NCI-H446 treated with DMSO at 0.1 percent for 48 hours (cell line): ENCODE results near the gene NF1.
"Not testable (repeated sequence)": the region's sequence is repeated elsewhere in the genome, so short reads cannot be mapped to it uniquely, and the experiment has no call there.

ENCODE experiments used
- DNase-seq: peaks from one replicate; lab custom pipeline; 2025; lab: John Stamatoyannopoulos, UW

NF1 gene

GRCh38 chr17:31260151-31260550, 165.4 kb downstream of the NF1 start:
- no peak for DNase-seq

GRCh38 chr17:31261601-31262000, 166.8 kb downstream of the NF1 start:
- no peak for DNase-seq

GRCh38 chr17:31262923-31263322, 168.1 kb downstream of the NF1 start:
- not testable (repeated sequence) for DNase-seq

GRCh38 chr17:31266042-31266441, 171.3 kb downstream of the NF1 start:
- no peak for DNase-seq

GRCh38 chr17:31269036-31269577, 174.3 kb downstream of the NF1 start:
- DNase-seq: no peak

- DNase-seq: no peak
These were observed 174.8 kb downstream of the NF1 start for GRCh38 chr17:31269578-31269983.

GRCh38 chr17:31272236-31272635, 177.5 kb downstream of the NF1 start:
- DNase-seq: no peak

GRCh38 chr17:31272803-31273202, 178.0 kb downstream of the NF1 start:
- DNase-seq: no peak

GRCh38 chr17:31273516-31273915, 178.7 kb downstream of the NF1 start:
- DNase-seq: no peak

GRCh38 chr17:31274252-31274651, 179.5 kb downstream of the NF1 start:
- no peak for DNase-seq

- DNase-seq: no peak
These were observed 180.3 kb downstream of the NF1 start for GRCh38 chr17:31275116-31275515.

- DNase-seq: no peak
These were observed 184.6 kb downstream of the NF1 start for GRCh38 chr17:31279401-31279800.

- no peak for DNase-seq
These were observed 186.3 kb downstream of the NF1 start for GRCh38 chr17:31281061-31281460.

GRCh38 chr17:31283841-31284240, 189.1 kb downstream of the NF1 start:
- no peak for DNase-seq

- no peak for DNase-seq
These were observed 191.8 kb downstream of the NF1 start for GRCh38 chr17:31286587-31286986.

- DNase-seq: not testable (repeated sequence)
These were observed 193.2 kb downstream of the NF1 start for GRCh38 chr17:31287932-31288331.

- no peak for DNase-seq
These were observed 195.0 kb downstream of the NF1 start for GRCh38 chr17:31289790-31290189.

- no peak for DNase-seq
These were observed 197.0 kb downstream of the NF1 start for GRCh38 chr17:31291820-31292219.

- no peak for DNase-seq
These were observed 198.8 kb downstream of the NF1 start for GRCh38 chr17:31293581-31293980.

GRCh38 chr17:31294231-31294630, 199.5 kb downstream of the NF1 start:
- no peak for DNase-seq

GRCh38 chr17:31294820-31295488, 200.2 kb downstream of the NF1 start:
- no peak for DNase-seq

GRCh38 chr17:31295489-31295871, 200.7 kb downstream of the NF1 start:
- no peak for DNase-seq

- no peak for DNase-seq
These were observed 201.4 kb downstream of the NF1 start for GRCh38 chr17:31296142-31296541.

GRCh38 chr17:31297090-31297489, 202.3 kb downstream of the NF1 start, which contains the start of gene OMG:
OMG (minus strand) TSS chr17:31297239; CDS start chr17:31296331, 908 bp downstream.
- no peak for DNase-seq
